OCI-LY3 (cell line): Measurements from ENCODE around the gene PALMD.

Experiments used
- EZH2phosphoT487 ChIP-seq: fragments of 200-600 bp; shearing (Covaris generic); IDR thresholded peaks from 2 replicates; pipeline ENCODE4 v1.6.1; 2018; ENCODE audit warnings: antibody characterized with exemption, mixed run types, low read depth
- TF ChIP-seq, protein P1 (sequence below): fragments of 200-600, 300-600 bp; sonication (generic); IDR thresholded peaks from 2 replicates; pipeline ENCODE4 v1.5.1; 2014; ENCODE audit warnings: antibody characterized with exemption, low read length, low read depth

DNA sequence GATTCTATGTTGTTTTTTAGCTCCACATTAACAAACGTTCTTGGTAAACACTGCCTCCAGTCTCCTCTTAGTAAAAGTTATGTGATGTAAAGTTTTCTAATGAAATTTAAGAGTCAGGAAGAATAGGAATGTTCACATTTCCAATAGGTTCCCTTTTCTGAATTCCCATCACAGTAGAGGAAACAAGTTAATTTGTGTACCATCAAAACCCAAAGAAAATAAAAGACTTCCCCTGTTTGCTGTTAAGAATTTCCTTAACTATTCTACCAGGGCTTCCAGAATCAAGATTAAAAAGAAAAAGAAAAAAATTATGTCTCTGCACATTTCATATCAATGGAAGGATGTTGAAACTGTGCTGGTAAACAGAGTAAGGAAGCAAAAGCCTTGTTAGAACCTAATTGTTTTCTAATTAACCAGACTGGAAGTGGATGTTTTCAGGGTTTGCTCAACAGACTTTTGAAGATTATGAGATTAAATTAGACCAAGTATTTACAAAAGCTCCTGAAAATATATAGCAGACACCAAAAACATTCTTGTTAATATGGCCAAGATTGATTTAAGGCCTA lies 43.4 kb upstream of the PALMD start:
- TF ChIP-seq, protein P1, sequence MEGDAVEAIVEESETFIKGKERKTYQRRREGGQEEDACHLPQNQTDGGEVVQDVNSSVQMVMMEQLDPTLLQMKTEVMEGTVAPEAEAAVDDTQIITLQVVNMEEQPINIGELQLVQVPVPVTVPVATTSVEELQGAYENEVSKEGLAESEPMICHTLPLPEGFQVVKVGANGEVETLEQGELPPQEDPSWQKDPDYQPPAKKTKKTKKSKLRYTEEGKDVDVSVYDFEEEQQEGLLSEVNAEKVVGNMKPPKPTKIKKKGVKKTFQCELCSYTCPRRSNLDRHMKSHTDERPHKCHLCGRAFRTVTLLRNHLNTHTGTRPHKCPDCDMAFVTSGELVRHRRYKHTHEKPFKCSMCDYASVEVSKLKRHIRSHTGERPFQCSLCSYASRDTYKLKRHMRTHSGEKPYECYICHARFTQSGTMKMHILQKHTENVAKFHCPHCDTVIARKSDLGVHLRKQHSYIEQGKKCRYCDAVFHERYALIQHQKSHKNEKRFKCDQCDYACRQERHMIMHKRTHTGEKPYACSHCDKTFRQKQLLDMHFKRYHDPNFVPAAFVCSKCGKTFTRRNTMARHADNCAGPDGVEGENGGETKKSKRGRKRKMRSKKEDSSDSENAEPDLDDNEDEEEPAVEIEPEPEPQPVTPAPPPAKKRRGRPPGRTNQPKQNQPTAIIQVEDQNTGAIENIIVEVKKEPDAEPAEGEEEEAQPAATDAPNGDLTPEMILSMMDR = no peak
- no peak for TF ChIP-seq EZH2phosphoT487
